GM10266 (cell line): ENCODE results near the gene B3GNT2.
"Not testable (repeated sequence)": the region's sequence is repeated elsewhere in the genome, so short reads cannot be mapped to it uniquely, and the experiment has no call there.

ENCODE experiments used
- DNase-seq: peaks from one replicate; pipeline ENCODE4 v3.0.0; 2012; ENCODE audit errors: extremely low spot score
- CTCF ChIP-seq: IDR thresholded peaks from 2 replicates; pipeline ENCODE4 v1.5.1; 2012; ENCODE audit warnings: mild to moderate bottlenecking, low read depth; ENCODE audit not compliant: control insufficient read depth, insufficient read depth; ENCODE audit errors: missing control alignments

The B3GNT2 gene

GRCh38 chr2:62156861-62157496, 38.9 kb upstream of the B3GNT2 start:
- DNase-seq = no peak
- TF ChIP-seq CTCF = no peak

DNA sequence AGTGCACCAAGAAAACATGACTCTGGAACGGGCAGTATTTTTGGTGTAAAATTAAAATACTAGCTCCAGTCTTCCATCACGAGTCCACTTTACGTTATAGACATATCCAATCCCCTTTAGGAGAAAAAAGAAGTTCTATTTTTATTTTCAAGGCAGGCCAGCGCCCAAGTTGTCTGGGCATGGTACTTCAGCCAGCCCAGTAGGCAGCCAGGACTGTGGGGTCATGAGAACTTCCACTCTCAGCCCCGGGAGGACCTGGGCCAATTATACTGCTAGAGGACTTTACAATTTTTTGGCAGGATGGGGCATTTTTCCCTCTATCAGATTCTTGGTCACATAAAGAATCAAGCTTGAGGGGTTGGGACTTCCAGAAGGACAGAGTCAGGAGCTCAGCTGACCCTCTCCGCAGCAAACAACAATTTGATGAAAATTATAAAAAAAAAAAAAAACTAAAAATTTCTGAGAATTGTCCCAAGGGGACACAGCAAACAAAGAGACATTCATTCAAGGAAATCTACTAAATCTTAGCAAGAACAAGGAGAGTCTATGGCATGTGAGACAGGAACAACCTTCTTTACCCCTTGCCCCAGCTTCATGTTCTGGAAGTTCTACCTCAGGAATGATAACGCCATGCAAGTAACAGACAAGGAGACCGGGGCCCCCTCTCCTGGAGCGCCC, 37.3 kb upstream of the B3GNT2 start:
- no peak for TF ChIP-seq CTCF

DNA sequence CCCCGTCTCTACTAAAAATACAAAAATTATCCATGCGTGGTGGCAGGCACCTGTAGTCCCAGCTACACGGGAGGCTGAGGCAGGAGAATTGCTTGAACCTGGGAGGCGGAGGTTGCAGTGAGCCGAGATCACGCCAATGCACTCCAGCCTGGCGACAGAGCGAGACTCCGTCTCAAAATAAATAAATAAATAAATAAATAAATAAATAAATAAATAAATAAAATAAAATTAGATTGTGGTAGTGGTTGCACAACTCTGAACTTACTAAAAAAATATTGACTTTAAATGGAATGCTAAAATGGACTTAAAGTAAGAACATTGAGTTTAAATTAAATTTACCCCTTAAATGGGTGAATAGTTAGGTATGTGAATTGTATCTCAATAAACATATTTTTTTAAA, 35.2 kb upstream of the B3GNT2 start:
- DNase-seq = not testable (repeated sequence)

More for the DNA sequence above, 37.3 kb upstream of the B3GNT2 start:
- DNase-seq = no peak

DNA sequence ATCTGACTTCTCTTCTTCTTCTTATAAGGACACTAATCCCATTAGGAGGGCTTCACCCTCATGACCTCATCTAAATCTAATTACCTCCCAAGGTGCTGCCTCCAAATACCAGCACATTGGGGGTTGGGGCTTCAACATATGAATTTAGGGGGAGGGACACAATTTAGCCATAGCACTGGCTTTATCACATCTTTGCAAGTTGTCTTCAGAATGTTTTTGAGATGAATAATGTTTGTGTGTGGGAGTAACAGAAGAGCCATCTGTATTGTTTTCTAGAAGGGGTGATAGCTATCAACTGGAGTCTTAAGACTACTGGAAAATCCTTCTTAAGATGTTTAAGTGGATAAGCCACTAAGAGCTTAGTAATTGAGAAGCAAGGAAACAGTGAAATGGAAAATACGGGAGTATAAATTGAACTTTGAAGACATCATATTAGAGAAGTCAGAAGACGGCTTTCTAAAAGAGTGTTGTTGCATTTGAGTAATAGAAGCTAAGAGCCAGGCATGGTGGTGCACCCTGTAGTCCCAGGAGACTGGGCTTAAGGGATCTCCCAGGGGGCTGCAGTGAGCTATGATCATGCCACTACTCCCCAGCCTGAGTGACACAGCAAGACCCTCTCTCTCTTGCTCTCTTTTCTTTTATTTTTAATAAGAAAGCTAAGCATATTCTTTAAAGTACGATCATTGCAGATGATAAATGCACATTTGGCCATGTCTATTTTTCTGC, 32.6 kb upstream of the B3GNT2 start:
- no peak for DNase-seq
- TF ChIP-seq CTCF = no peak

- no peak for DNase-seq
- TF ChIP-seq CTCF = no peak
These were observed 32.1 kb upstream of the B3GNT2 start for GRCh38 chr2:62163834-62164233.

DNA sequence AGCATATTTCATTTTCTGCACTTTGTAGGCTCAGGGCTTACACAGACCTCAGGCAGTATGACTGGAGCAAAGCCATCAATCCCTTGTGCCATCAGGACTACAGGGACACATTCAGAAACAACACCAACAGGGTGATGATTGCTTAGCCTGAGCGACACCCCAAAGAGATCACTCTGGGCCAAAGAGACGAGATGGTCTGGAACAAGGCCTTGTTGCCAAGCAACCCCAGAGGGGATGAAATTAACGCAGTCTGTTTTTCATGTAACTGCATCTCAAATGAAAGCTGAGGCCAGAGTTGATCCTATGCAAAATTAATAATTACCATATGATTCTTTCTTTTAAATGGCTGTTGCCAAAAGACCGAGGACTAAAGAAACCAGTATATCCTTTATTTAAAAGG, 20.2 kb upstream of the B3GNT2 start:
- TF ChIP-seq CTCF = no peak
- DNase-seq = no peak

DNA sequence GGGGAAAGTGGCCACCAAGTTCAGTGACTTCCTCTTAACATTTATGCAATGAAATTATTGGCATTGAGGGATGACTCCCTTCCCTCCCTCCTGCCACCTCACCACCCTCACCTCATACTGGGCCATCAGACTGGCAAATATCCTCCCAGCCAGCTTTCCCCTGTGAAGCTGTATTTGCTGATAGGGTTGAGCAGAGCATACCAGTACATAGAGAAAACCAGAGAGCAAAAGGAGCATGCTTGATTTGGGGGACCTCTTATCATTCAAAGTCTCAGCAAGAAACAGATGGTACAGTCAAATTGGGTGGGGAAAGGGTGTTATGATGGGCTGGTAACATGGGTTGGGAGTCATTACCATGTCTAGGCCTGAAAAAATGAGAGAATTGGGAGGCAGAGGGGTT, 19.1 kb upstream of the B3GNT2 start:
- TF ChIP-seq CTCF = no peak
- no peak for DNase-seq
